B cell (primary cell): ENCODE data around the gene KIF3A. TPM values are rescaled to one million over a fixed set of nuclear protein-coding genes. Genes with fewer than 3 reads are reported as not detected.

Experiments used
- ATAC-seq: fragments of 200-7000 bp; cut with Tn5 transposase; one replicate; pipeline ENCODE4 v1.10.0; 2021; ENCODE audit warnings: low read depth, mild to moderate bottlenecking, moderate number of reproducible peaks, moderate library complexity
- CTCF ChIA-PET: fragments of 350-600 bp; sonication (Branson Sonifier 250); formaldehyde crosslinking; loops from one replicate; lab custom pipeline; 2021; ENCODE audit warnings: antibody characterized with exemption, inconsistent platforms; lab: Charles Lee
- POLR2A ChIA-PET: fragments of 350-600 bp; sonication (Branson Sonifier 250); formaldehyde crosslinking; loops from one replicate; lab custom pipeline; 2021; ENCODE audit warnings: antibody characterized with exemption; lab: Charles Lee
- DNase-seq: peaks from one replicate; pipeline ENCODE4 v3.0.0; 2013
- H2AFZ ChIP-seq: 2 replicates; pipeline ENCODE4 v1.6.1; 2012; ENCODE audit warnings: mild to moderate bottlenecking, low read depth, low read length; ENCODE audit not compliant: insufficient read depth, poor library complexity, severe bottlenecking
- H3K27ac ChIP-seq, 2 donors: 1 replicate in 1 of 2; 2 replicates in 1 of 2; pipeline ENCODE4 v1.5.1; 2012 to 2013; ENCODE audit warnings: low read length in 2 of 2, mild to moderate bottlenecking in 2 of 2, moderate library complexity in 1 of 2
- H3K27me3 ChIP-seq, 4 experiments: fragments of 200-600 bp in 1 of 4; sonication (generic) in 1 of 4; replicated peaks in 1 of 4; 1 replicate in 2 of 4; 2 replicates in 2 of 4; pipeline versions ENCODE4 v1.6.1 to v1.7.0; 2013 to 2016; ENCODE audit warnings: low read length in 3 of 4, mild to moderate bottlenecking in 2 of 4, mixed read lengths in 1 of 4, moderate library complexity in 1 of 4; ENCODE audit not compliant: insufficient read depth in 4 of 4, control insufficient read depth in 3 of 4; ENCODE audit errors: control extremely low read depth in 1 of 4
- H3K36me3 ChIP-seq, 2 experiments: replicated peaks in 1 of 2; 1 replicate in 1 of 2; 2 replicates in 1 of 2; pipeline versions ENCODE4 v1.6.1 to v1.7.1; 2013; ENCODE audit warnings: low read length in 1 of 2; ENCODE audit not compliant: insufficient read depth in 2 of 2, control insufficient read depth in 1 of 2; ENCODE audit errors: control extremely low read depth in 1 of 2, extremely low read depth in 1 of 2
- H3K4me1 ChIP-seq, 2 donors: fragments of 200-600 bp in 1 of 2; sonication (generic) in 1 of 2; 1 replicate in 1 of 2; 2 replicates in 1 of 2; pipeline versions ENCODE4 v1.5.1 to v1.6.1; 2013 to 2017; ENCODE audit warnings: low read length in 2 of 2; ENCODE audit not compliant: control insufficient read depth in 2 of 2, insufficient read depth in 2 of 2
- H3K4me2 ChIP-seq: replicated peaks from 2 replicates; pipeline ENCODE3; 2012; ENCODE audit warnings: mild to moderate bottlenecking, low read depth, low read length; ENCODE audit not compliant: poor library complexity, severe bottlenecking
- H3K4me3 ChIP-seq, 5 experiments: fragments of 200-600 bp in 1 of 5; sonication (generic) in 1 of 5; 1 replicate in 3 of 5; 2 replicates in 2 of 5; pipeline versions ENCODE4 v1.5.1 to v1.7.0; 2011 to 2016; ENCODE audit warnings: low read length in 4 of 5, mild to moderate bottlenecking in 4 of 5, low read depth in 2 of 5, control low read depth in 1 of 5, moderate library complexity in 1 of 5; ENCODE audit not compliant: insufficient read depth in 1 of 5; ENCODE audit errors: control extremely low read depth in 1 of 5, extremely low read depth in 1 of 5
- H3K79me2 ChIP-seq: fragments of 200-600 bp; sonication (generic); one replicate; pipeline ENCODE4 v1.6.0; 2016; ENCODE audit warnings: low read length; ENCODE audit not compliant: control insufficient read depth, insufficient read depth
- H3K9ac ChIP-seq: fragments of 200-600 bp; sonication (generic); 2 replicates; pipeline ENCODE4 v1.6.1; 2017; ENCODE audit warnings: mild to moderate bottlenecking, low read length, moderate library complexity
- H3K9me3 ChIP-seq, 3 donors: one replicate each; pipeline versions ENCODE4 v1.6.1 to v1.7.1; 2013; ENCODE audit warnings: low read length in 2 of 3; ENCODE audit not compliant: control insufficient read depth in 2 of 3, insufficient read depth in 1 of 3; ENCODE audit errors: control extremely low read depth in 1 of 3
- H4K20me1 ChIP-seq: 2 replicates; pipeline ENCODE4 v1.6.0; 2012; ENCODE audit warnings: mild to moderate bottlenecking, low read length; ENCODE audit not compliant: insufficient read depth, control insufficient read depth, poor library complexity, severe bottlenecking
- H3K27ac Mint-ChIP-seq: one replicate; pipeline ENCODE4 v1.8.0; 2021; ENCODE audit warnings: mixed read lengths
- H3K27me3 Mint-ChIP-seq: one replicate; pipeline ENCODE4 v1.8.0; 2021; ENCODE audit warnings: mixed read lengths
- H3K4me1 Mint-ChIP-seq: one replicate; pipeline ENCODE4 v1.8.0; 2021; ENCODE audit warnings: mixed read lengths
- H3K4me3 Mint-ChIP-seq: one replicate; pipeline ENCODE4 v1.8.0; 2021; ENCODE audit warnings: mixed read lengths
- H3K9me3 Mint-ChIP-seq: one replicate; pipeline ENCODE4 v1.8.0; 2022; ENCODE audit warnings: mixed read lengths; ENCODE audit not compliant: insufficient read depth
- EZH2 ChIP-seq: IDR thresholded peaks from 2 replicates; pipeline ENCODE4 v1.6.1; 2012; ENCODE audit warnings: borderline replicate concordance, low read depth, mild to moderate bottlenecking, moderate library complexity, low read length; ENCODE audit not compliant: insufficient read depth, poor library complexity, severe bottlenecking
- WGBS: methylation state at CpG from one replicate; pipeline ENCODE4 v1.1.5; 2013; ENCODE audit warnings: missing lambda C conversion rate; ENCODE audit not compliant: insufficient coverage; 5-methylcytosine and 5-hydroxymethylcytosine counted together
- intact Hi-C: fragments of 100-400 bp; cut with micrococcal nuclease; formaldehyde crosslinking; loops from one replicate; pipeline ENCODE4 v1.10.0; 2022
- polyA plus RNA-seq: library from polyadenylated mRNA; depleted of rRNA; stranded (reverse); fragments of >200 nt; gene quantifications from 2 replicates; pipeline ENCODE4 v1.2.3, GENCODE V29; 2012
- total RNA-seq, 2 donors: library from RNA; stranded (reverse); fragments of 120-200 nt in 1 of 2; gene quantifications; 1 replicate in 1 of 2; 2 replicates in 1 of 2; pipeline versions ENCODE4 v1.2.3 to v1.2.4, GENCODE V29; 2013 to 2022
- TF ChIP-seq, protein P1 (sequence below): fragments of 200-600 bp; IDR thresholded peaks from one replicate; pipeline ENCODE4 v1.8.0; 2022; ENCODE audit warnings: antibody characterized with exemption, mild to moderate bottlenecking

KIF3A gene
- total and polyA plus RNA-seq, 2 donors (not counting 1 experiment from before 2014, with no cell fraction given): 1.3 to 16.0 TPM

DNA sequence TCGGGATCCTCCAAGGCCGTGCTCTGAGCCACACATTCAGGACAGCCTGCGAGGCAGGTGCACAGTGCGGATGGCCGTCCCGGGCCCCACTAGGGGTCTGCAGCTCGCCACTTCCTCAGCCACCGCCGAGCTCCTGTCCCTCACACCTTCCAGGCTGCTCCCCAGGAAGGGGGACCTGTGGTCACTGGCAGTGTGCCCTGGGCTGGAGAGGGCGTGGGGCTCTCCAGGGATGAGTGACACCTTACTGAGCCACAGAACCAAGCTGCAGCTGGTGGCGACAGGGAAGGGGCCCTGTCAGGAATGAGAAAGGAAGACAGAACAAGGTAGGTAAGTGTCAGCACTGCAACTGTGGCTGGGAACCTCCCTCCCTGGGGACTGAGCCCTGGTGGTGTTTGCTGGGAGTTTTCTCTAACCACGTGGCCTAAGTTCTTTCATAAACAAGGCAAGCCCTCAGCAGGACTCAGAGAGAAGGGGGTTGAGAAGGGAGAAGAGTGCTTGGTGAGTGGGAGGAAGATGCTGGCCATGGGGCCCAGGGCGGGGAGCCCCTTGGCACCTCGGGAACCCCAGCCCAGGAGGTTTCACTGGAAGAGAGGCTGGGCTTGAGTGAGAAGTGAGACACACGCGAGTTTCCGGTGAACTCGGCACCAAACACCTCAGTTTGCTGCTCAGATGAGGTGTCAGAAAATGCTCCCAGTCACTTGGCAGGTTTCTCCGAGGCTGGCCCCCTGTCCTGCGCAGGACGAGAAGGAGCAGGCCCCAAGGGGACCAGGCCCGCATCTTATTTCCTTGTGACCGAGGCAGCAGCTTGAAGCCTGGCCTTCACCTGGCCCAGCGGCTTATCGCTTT lies 74.2 kb downstream of the KIF3A start:
- peaks cover 0 to 6% (median 0%) of the 10 kb centered on the region in 4 experiments for H3K27me3 ChIP-seq
- ChIA-PET CTCF (interaction anchor here (0.9 to 2.0 kb wide), 2 partner anchors 74 to 157 kb away, joined by 3 to 7 read pairs; no protein-coding TSS in a partner anchor), POLR2A (interaction anchor here (0.6 kb wide), 1 partner anchor 896 kb away, joined by 4 read pairs; no protein-coding TSS in a partner anchor)
- no peak overlapping the region for H3K27ac ChIP-seq
- no peak overlapping the region for H3K9ac ChIP-seq
- peaks cover 0 to 3% (median 0%) of the 10 kb centered on the region in 3 donors for H3K9me3 ChIP-seq
- intact Hi-C loops: no loop called here
- H3K4me1 ChIP-seq: peaks cover 0 to 16% of the 10 kb centered on the region in 2 donors
- H3K27me3 Mint-ChIP-seq: peaks cover under 1% of the 10 kb centered on the region
- H3K4me3 ChIP-seq: no peak overlapping the region
- no peaks in the 10 kb centered on the region for H3K79me2 ChIP-seq
- peak overlapping the region; percentile 51 for H2AFZ ChIP-seq
- peak overlapping the region; percentile 39 for H3K4me2 ChIP-seq
- TF ChIP-seq, protein P1, sequence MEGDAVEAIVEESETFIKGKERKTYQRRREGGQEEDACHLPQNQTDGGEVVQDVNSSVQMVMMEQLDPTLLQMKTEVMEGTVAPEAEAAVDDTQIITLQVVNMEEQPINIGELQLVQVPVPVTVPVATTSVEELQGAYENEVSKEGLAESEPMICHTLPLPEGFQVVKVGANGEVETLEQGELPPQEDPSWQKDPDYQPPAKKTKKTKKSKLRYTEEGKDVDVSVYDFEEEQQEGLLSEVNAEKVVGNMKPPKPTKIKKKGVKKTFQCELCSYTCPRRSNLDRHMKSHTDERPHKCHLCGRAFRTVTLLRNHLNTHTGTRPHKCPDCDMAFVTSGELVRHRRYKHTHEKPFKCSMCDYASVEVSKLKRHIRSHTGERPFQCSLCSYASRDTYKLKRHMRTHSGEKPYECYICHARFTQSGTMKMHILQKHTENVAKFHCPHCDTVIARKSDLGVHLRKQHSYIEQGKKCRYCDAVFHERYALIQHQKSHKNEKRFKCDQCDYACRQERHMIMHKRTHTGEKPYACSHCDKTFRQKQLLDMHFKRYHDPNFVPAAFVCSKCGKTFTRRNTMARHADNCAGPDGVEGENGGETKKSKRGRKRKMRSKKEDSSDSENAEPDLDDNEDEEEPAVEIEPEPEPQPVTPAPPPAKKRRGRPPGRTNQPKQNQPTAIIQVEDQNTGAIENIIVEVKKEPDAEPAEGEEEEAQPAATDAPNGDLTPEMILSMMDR: no peak
- TF ChIP-seq EZH2: no peak
- 54% methylated on average over 23 of the region's 25 CpGs for WGBS
- no peaks in the 10 kb centered on the region for H4K20me1 ChIP-seq
- H3K36me3 ChIP-seq: no peaks in the 10 kb centered on the region
- peak overlapping the region; percentile 12 for H3K27ac Mint-ChIP-seq
- H3K4me3 Mint-ChIP-seq: peak overlapping the region; percentile 9
- H3K4me1 Mint-ChIP-seq: peaks cover 30% of the 10 kb centered on the region
- ATAC-seq (peak; percentile 36), DNase-seq (peak; percentile 36)
- H3K9me3 Mint-ChIP-seq: no peaks in the 10 kb centered on the region

DNA sequence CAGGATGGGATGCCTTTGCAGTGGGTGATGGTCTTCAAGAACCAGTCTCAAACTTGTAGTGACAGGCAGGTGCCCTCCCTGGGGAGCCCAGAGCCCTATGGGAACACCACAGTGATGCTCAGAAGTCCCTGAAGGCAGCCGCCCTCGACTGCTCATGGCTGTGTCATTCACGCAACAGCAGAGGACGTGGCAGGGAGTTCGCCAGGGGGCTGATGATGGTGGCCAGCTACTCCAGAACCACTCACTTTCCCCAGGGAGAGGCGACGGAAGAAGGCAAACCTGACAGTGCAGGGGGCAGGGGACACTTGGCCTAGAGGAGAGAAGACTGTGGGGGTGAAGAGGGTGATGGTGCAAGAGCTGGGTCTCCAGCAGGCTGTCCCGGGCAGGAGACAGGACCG lies 75.3 kb downstream of the KIF3A start:
- no peak overlapping the region for H3K4me2 ChIP-seq
- intact Hi-C loops: no loop called here

More for the DNA sequence above, 75.3 kb downstream of the KIF3A start:
- Histone ChIP-seq H3K27me3 (peaks cover 0 to 16% (median 1%) of the 10 kb centered on the region in 4 experiments), H3K4me3 (no peak overlapping the region), H3K79me2 (no peaks in the 10 kb centered on the region), H3K9me3 (peaks cover 0 to 4% (median 0%) of the 10 kb centered on the region in 3 donors), H3K27ac (no peak overlapping the region), H3K36me3 (no peaks in the 10 kb centered on the region), H4K20me1 (no peaks in the 10 kb centered on the region), H3K9ac (no peak overlapping the region), H3K4me1 (peaks cover 0 to 16% of the 10 kb centered on the region in 2 donors), H2AFZ (no peak overlapping the region)
- DNase-seq (no peak), ATAC-seq (peak; percentile 29)
- POLR2A ChIA-PET: no interaction called here
- no peak overlapping the region for H3K27ac Mint-ChIP-seq
- CTCF ChIA-PET: interaction anchor here (2.0 kb wide), 1 partner anchor 158 kb away, joined by 7 read pairs; no protein-coding TSS in a partner anchor
- TF ChIP-seq, protein P1: no peak
- no peak for TF ChIP-seq EZH2
- H3K27me3 Mint-ChIP-seq: peaks cover 11% of the 10 kb centered on the region
- H3K9me3 Mint-ChIP-seq: no peaks in the 10 kb centered on the region
- peaks cover 30% of the 10 kb centered on the region for H3K4me1 Mint-ChIP-seq
- WGBS: no CpG with 5 or more reads among the region's 9 CpGs
- H3K4me3 Mint-ChIP-seq: no peak overlapping the region
